ENCODE measurements around the gene SEMA5A.

Gene SEMA5A

GRCh38 chr5:9582406-9582805 lies 36.5 kb upstream of the SEMA5A start:
- in situ Hi-C loops (cut with MboI; ENCODE audit: low pct_unique_long_range_greater_than_20kb, low sequenced_read_pairs, unreplicated experiment): no loop called here
- TF ChIP-seq CTCF (IDR thresholded peaks at IDR 0.05; ENCODE audit: extremely low read depth, insufficient read depth, missing control alignments): no peak
- DNase-seq (ENCODE audit: low spot score): no peak

GRCh38 chr5:9573796-9574195 lies 27.9 kb upstream of the SEMA5A start:
- in situ Hi-C loops (cut with MboI; ENCODE audit: low pct_unique_long_range_greater_than_20kb, low sequenced_read_pairs, unreplicated experiment): no loop called here
- no peak for DNase-seq (ENCODE audit: low spot score)
- TF ChIP-seq CTCF (IDR thresholded peaks at IDR 0.05; ENCODE audit: extremely low read depth, insufficient read depth, missing control alignments): no peak

GRCh38 chr5:9572246-9572645 lies 26.4 kb upstream of the SEMA5A start:
- no peak for DNase-seq (ENCODE audit: low spot score)
- in situ Hi-C loops (cut with MboI; ENCODE audit: low pct_unique_long_range_greater_than_20kb, low sequenced_read_pairs, unreplicated experiment): no loop called here
- no peak for TF ChIP-seq CTCF (IDR thresholded peaks at IDR 0.05; ENCODE audit: extremely low read depth, insufficient read depth, missing control alignments)

GRCh38 chr5:9570876-9571275 lies 25.0 kb upstream of the SEMA5A start:
- in situ Hi-C loops (cut with MboI; ENCODE audit: low pct_unique_long_range_greater_than_20kb, low sequenced_read_pairs, unreplicated experiment): no loop called here
- no peak for TF ChIP-seq CTCF (IDR thresholded peaks at IDR 0.05; ENCODE audit: extremely low read depth, insufficient read depth, missing control alignments)
- no peak for DNase-seq (ENCODE audit: low spot score)

GRCh38 chr5:9567039-9567438 lies 21.2 kb upstream of the SEMA5A start:
- in situ Hi-C loops (cut with MboI; ENCODE audit: low pct_unique_long_range_greater_than_20kb, low sequenced_read_pairs, unreplicated experiment): no loop called here
- DNase-seq (ENCODE audit: low spot score): no peak
- no peak for TF ChIP-seq CTCF (IDR thresholded peaks at IDR 0.05; ENCODE audit: extremely low read depth, insufficient read depth, missing control alignments)

- TF ChIP-seq CTCF (IDR thresholded peaks at IDR 0.05; ENCODE audit: extremely low read depth, insufficient read depth, missing control alignments): no peak
- in situ Hi-C loops (cut with MboI; ENCODE audit: low pct_unique_long_range_greater_than_20kb, low sequenced_read_pairs, unreplicated experiment): no loop called here
- no peak for DNase-seq (ENCODE audit: low spot score)
Measured at GRCh38 chr5:9564752-9565151, 18.9 kb upstream of the SEMA5A start.

- TF ChIP-seq CTCF (IDR thresholded peaks at IDR 0.05; ENCODE audit: extremely low read depth, insufficient read depth, missing control alignments): no peak
- DNase-seq (ENCODE audit: low spot score): no peak
- in situ Hi-C loops (cut with MboI; ENCODE audit: low pct_unique_long_range_greater_than_20kb, low sequenced_read_pairs, unreplicated experiment): no loop called here
Measured at GRCh38 chr5:9562141-9562540, 16.3 kb upstream of the SEMA5A start.

All from GM13977 (cell line).